Retinal pigment epithelial cell (primary cell): ENCODE measurements around the gene ANKRD10.

Experiments
- DNase-seq: peaks from one replicate; pipeline ENCODE4 v3.0.0-alpha.2; 2010; ENCODE audit warnings: low read depth
- H3K4me3 ChIP-seq: 2 replicates; pipeline ENCODE4 v1.5.1; 2011; ENCODE audit warnings: mild to moderate bottlenecking, low read length, control low read depth, moderate library complexity
- TF ChIP-seq, protein P1 (sequence below): conservative IDR thresholded peaks from 2 replicates; pipeline ENCODE4 v1.5.1; 2011; ENCODE audit warnings: low read depth, low read length, control low read depth, inconsistent platforms

Gene ANKRD10

GRCh38 chr13:110887597-110888333 is 27.1 kb downstream of the ANKRD10 start:
- no peak overlapping the region for H3K4me3 ChIP-seq
- no peak for DNase-seq
- TF ChIP-seq, protein P1, sequence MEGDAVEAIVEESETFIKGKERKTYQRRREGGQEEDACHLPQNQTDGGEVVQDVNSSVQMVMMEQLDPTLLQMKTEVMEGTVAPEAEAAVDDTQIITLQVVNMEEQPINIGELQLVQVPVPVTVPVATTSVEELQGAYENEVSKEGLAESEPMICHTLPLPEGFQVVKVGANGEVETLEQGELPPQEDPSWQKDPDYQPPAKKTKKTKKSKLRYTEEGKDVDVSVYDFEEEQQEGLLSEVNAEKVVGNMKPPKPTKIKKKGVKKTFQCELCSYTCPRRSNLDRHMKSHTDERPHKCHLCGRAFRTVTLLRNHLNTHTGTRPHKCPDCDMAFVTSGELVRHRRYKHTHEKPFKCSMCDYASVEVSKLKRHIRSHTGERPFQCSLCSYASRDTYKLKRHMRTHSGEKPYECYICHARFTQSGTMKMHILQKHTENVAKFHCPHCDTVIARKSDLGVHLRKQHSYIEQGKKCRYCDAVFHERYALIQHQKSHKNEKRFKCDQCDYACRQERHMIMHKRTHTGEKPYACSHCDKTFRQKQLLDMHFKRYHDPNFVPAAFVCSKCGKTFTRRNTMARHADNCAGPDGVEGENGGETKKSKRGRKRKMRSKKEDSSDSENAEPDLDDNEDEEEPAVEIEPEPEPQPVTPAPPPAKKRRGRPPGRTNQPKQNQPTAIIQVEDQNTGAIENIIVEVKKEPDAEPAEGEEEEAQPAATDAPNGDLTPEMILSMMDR: no peak

- no peak overlapping the region for H3K4me3 ChIP-seq
- TF ChIP-seq, protein P1: no peak
- no peak for DNase-seq
These were observed 27.8 kb downstream of the ANKRD10 start for GRCh38 chr13:110886870-110887596.

GRCh38 chr13:110885966-110886869 is 28.7 kb downstream of the ANKRD10 start:
- no peak overlapping the region for H3K4me3 ChIP-seq
- DNase-seq: no peak
- TF ChIP-seq, protein P1: peak; percentile 33

DNA sequence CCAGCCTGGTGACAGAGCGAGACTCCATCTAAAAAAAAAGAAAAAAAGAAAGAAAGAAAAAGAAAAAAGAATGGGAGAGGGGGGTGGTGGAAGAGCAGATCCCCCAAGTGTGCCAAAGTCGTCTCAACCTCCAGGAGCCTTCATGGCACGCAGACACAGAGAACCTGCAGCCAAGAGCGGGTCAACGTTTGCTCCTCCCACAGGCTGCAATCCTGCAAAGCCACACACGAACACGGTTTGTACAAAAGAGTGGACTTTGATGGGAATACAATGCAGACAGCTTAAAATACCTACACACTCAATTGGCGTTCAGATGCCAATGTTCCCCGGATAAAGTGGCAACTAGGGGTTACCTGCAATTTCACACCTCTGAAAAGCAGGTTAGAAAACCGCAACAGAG is 29.4 kb downstream of the ANKRD10 start:
- no peak overlapping the region for H3K4me3 ChIP-seq
- TF ChIP-seq, protein P1: no peak
- DNase-seq: no peak

- TF ChIP-seq, protein P1: no peak
- no peak for DNase-seq
- no peak overlapping the region for H3K4me3 ChIP-seq
These were observed 30.4 kb downstream of the ANKRD10 start for GRCh38 chr13:110884517-110884916.

DNA sequence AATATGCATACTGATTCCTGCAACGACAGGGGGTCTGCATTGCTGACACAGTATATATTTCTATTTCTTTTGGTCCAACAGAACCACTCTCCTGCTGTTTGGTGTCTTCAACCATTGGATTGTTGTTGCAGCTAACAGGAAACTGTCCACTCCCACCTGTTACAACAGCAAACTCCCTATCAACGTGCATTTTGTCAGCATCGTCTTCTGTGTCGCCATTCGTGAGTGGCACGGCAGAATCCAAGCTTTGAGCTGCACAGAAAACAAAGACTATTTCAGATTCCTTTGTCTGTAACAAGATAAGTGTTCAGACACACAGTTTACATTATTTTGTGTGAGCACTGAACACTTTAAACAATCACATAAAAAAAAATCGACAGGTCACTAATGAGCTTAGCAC is 31.3 kb downstream of the ANKRD10 start:
- TF ChIP-seq, protein P1: no peak
- H3K4me3 ChIP-seq: no peak overlapping the region
- DNase-seq: no peak
